Activated CD8-positive, alpha-beta T cell treated with anti-CD3 and anti-CD28 coated beads for 36 hours (primary cell): ENCODE data around the gene SUSD4. TPM values are rescaled to one million over a fixed set of nuclear protein-coding genes. Genes with fewer than 3 reads are reported as not detected.

ENCODE experiments used
- ATAC-seq: fragments of 200-7000 bp; cut with Tn5 transposase; one replicate; pipeline ENCODE4 v1.10.0; 2021; ENCODE audit warnings: mild to moderate bottlenecking, moderate library complexity
- CTCF ChIA-PET: fragments of 350-600 bp; sonication (Branson Sonifier 250); formaldehyde crosslinking; loops from one replicate; lab custom pipeline; 2021; ENCODE audit warnings: antibody characterized with exemption; lab: Charles Lee
- POLR2A ChIA-PET: fragments of 350-600 bp; sonication (Branson Sonifier 250); formaldehyde crosslinking; loops from one replicate; lab custom pipeline; 2021; ENCODE audit warnings: antibody characterized with exemption; lab: Charles Lee
- DNase-seq: peaks from one replicate; pipeline ENCODE4 v3.0.0-alpha.2; 2020
- H3K27ac Mint-ChIP-seq: one replicate; pipeline ENCODE4 v1.8.0; 2021; ENCODE audit warnings: mild to moderate bottlenecking, mixed read lengths
- H3K27me3 Mint-ChIP-seq: one replicate; pipeline ENCODE4 v1.8.0; 2021; ENCODE audit warnings: mixed read lengths
- H3K36me3 Mint-ChIP-seq: one replicate; pipeline ENCODE4 v1.8.0; 2021; ENCODE audit warnings: low read depth, mixed read lengths
- H3K4me1 Mint-ChIP-seq: one replicate; pipeline ENCODE4 v1.8.0; 2021; ENCODE audit warnings: low read depth, mixed read lengths
- H3K4me3 Mint-ChIP-seq: one replicate; pipeline ENCODE4 v1.8.0; 2021; ENCODE audit warnings: mild to moderate bottlenecking, moderate library complexity, mixed read lengths
- H3K9me3 Mint-ChIP-seq: one replicate; pipeline ENCODE4 v1.8.0; 2021; ENCODE audit warnings: mixed read lengths
- intact Hi-C: fragments of 100-400 bp; cut with micrococcal nuclease; formaldehyde crosslinking; loops from one replicate; pipeline ENCODE4 v1.10.0; 2022
- total RNA-seq, 2 experiments: library from RNA; stranded (reverse); gene quantifications; one replicate each; pipeline ENCODE4 v1.2.3, GENCODE V29; 2021
- TF ChIP-seq, protein P1 (sequence below): fragments of 200-600 bp; IDR thresholded peaks from one replicate; pipeline ENCODE4 v1.8.0; 2022; ENCODE audit warnings: antibody characterized with exemption, mild to moderate bottlenecking

The SUSD4 gene
- total RNA-seq, 2 experiments from 2014 or later = 0.29 to 0.43 TPM

DNA sequence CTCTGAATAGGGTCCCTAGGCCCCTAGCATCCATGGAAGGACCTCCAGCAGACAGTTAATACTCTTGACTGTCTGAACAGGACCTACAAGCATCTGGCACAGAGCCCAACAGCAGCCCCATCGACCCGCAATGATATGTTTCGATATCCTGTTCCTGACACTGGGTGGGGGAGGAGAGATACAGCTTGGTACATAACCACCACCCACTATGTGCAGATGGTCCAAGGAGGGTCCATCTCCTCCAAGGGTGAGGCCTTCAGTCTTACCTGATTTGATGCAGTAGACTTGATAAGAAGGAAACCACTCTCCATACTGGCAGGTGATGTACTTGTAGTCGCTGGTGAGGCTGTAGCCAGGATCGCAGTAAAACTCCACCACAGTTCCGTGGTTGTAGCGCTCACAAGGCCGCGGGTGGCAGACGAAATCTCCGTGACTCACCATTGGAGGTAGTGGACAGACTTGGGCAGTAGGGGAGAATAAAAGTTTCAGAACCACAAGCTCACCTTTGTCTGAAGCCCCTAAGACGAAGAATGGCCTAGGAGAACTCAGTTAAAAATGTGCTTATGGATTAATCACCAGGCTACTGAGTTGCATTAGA lies 134.9 kb downstream of the SUSD4 start:
- ATAC-seq (no peak), DNase-seq (peak; percentile 16)
- ChIA-PET POLR2A (interaction anchor here (0.6 to 1.2 kb wide), 3 partner anchors 39 to 1276 kb away, joined by 3 read pairs; no protein-coding TSS in a partner anchor), CTCF (interaction anchor here (1.1 to 3.6 kb wide), 2 partner anchors 95 to 106 kb away, joined by 4 to 16 read pairs; no protein-coding TSS in a partner anchor)
- no peaks in the 10 kb centered on the region for H3K27me3 Mint-ChIP-seq
- H3K4me3 Mint-ChIP-seq = no peak overlapping the region
- H3K36me3 Mint-ChIP-seq = no peaks in the 10 kb centered on the region
- H3K27ac Mint-ChIP-seq = no peak overlapping the region
- intact Hi-C loops = no loop called here
- H3K4me1 Mint-ChIP-seq = peaks cover 47% of the 10 kb centered on the region
- H3K9me3 Mint-ChIP-seq = no peaks in the 10 kb centered on the region
- TF ChIP-seq, protein P1, sequence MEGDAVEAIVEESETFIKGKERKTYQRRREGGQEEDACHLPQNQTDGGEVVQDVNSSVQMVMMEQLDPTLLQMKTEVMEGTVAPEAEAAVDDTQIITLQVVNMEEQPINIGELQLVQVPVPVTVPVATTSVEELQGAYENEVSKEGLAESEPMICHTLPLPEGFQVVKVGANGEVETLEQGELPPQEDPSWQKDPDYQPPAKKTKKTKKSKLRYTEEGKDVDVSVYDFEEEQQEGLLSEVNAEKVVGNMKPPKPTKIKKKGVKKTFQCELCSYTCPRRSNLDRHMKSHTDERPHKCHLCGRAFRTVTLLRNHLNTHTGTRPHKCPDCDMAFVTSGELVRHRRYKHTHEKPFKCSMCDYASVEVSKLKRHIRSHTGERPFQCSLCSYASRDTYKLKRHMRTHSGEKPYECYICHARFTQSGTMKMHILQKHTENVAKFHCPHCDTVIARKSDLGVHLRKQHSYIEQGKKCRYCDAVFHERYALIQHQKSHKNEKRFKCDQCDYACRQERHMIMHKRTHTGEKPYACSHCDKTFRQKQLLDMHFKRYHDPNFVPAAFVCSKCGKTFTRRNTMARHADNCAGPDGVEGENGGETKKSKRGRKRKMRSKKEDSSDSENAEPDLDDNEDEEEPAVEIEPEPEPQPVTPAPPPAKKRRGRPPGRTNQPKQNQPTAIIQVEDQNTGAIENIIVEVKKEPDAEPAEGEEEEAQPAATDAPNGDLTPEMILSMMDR = no peak

DNA sequence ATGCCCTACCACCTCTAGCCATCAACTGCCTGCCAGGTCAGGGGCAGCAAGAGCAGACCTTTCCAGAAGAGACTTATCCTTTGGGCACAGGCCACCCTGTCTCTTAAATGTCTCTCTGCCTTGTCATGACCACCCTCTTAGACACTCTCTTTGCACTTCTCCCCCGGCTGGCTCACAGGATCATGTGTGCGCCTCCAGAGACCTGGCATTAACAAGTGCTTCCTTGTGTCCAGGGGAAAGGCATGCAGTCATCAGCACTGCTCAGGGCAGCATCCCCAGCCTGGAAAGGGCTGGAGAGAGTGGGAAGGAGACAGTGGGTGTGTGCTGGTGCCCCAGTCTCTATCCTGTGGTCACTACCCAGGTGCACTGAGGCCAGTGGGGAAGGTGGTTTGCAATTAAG lies 135.8 kb downstream of the SUSD4 start:
- H3K27ac Mint-ChIP-seq = no peak overlapping the region

DNA sequence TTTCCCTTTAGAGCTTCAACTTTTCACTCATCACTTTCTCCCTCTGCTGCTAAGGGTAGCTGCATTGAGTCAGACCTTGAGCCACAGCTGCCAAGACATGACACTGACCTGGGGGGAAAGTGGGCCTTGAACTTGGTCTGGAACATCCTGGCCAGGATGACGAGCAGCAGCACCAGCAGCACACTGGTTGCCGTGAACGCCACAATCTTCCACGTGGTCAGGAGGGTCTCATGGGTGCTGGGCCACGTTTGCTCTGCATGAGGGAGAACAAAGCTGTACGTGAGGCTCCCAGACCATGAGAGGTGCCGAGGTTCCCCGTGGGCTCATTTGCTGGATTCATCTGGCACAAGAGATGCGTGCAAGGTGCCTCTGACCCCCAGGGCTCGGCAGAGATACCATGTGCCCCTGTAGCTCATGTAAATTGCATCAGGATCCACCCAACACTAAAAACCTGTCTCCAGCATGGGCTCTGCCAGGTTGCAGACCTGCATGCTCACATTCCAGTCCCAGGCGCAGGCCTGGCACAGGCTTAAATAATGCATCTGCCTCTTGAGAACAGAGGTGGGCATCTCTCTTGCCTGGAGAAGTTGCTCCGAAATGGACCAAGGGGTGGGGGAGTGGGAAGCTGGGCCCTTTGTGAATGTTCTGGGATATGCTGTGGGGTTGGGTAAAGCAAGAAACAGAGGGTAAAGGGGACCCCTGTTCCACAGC lies 136.3 kb downstream of the SUSD4 start:
- H3K27ac Mint-ChIP-seq = no peak overlapping the region
- CTCF ChIA-PET = interaction anchor here (1.1 to 3.6 kb wide), 3 partner anchors 84 to 104 kb away, joined by 3 to 16 read pairs (median 3); no protein-coding TSS in a partner anchor
- no peak overlapping the region for H3K4me3 Mint-ChIP-seq
- ATAC-seq = no peak
- DNase-seq = no peak
- TF ChIP-seq, protein P1 = no peak
- no peaks in the 10 kb centered on the region for H3K36me3 Mint-ChIP-seq
- POLR2A ChIA-PET = interaction anchor here (1.2 kb wide), 1 partner anchor 94 kb away, joined by 3 read pairs; no protein-coding TSS in a partner anchor
- no peaks in the 10 kb centered on the region for H3K27me3 Mint-ChIP-seq
- H3K4me1 Mint-ChIP-seq = peaks cover 34% of the 10 kb centered on the region
- intact Hi-C loops = no loop called here
- no peaks in the 10 kb centered on the region for H3K9me3 Mint-ChIP-seq

More for the DNA sequence above, 135.8 kb downstream of the SUSD4 start:
- DNase-seq (no peak), ATAC-seq (no peak)
- Mint-ChIP-seq H3K36me3 (no peaks in the 10 kb centered on the region), H3K27me3 (no peaks in the 10 kb centered on the region), H3K4me3 (no peak overlapping the region), H3K4me1 (peaks cover 38% of the 10 kb centered on the region), H3K9me3 (no peaks in the 10 kb centered on the region)
- CTCF ChIA-PET = interaction anchor here (1.1 to 3.6 kb wide), 3 partner anchors 84 to 105 kb away, joined by 3 to 16 read pairs (median 4); no protein-coding TSS in a partner anchor
- POLR2A ChIA-PET = interaction anchor here (1.2 kb wide), 1 partner anchor 95 kb away, joined by 3 read pairs; no protein-coding TSS in a partner anchor
- TF ChIP-seq, protein P1 = no peak
- intact Hi-C loops = no loop called here

DNA sequence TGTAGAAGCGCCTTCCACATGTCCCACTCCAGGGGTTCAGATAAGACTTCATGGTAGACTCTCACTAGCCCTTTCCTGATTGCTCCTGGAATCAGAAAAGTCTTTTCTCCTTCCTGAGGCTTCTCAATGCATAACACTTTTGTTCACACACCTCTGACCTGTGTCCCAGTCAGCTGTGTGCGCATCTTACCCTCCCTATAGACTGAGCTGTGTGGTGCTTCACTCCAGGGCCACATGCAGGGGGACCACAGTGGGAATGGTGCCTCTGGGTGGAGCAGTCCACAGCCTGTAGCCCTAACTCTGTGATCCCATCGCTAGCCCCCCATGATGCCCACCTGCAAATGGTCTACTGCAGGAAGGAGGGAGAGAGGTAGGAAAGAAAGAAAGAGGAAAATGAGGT lies 136.9 kb downstream of the SUSD4 start:
- Mint-ChIP-seq H3K36me3 (no peaks in the 10 kb centered on the region), H3K4me3 (no peak overlapping the region), H3K27me3 (no peaks in the 10 kb centered on the region), H3K9me3 (no peaks in the 10 kb centered on the region), H3K4me1 (peaks cover 29% of the 10 kb centered on the region), H3K27ac (no peak overlapping the region)
- intact Hi-C loops = no loop called here
- POLR2A ChIA-PET = no interaction called here
- DNase-seq = no peak
- TF ChIP-seq, protein P1 = no peak
- CTCF ChIA-PET = interaction anchor here (1.1 to 3.6 kb wide), 3 partner anchors 83 to 103 kb away, joined by 3 to 16 read pairs (median 3); no protein-coding TSS in a partner anchor
- no peak for ATAC-seq
